Occipital lobe (tissue), 2 donors: ENCODE data around the gene DCDC1. TPM values are rescaled to one million over a fixed set of nuclear protein-coding genes. Genes with fewer than 3 reads are reported as not detected.
A peak's percentile ranks its signal among the peaks of the same experiment; 100 is the strongest.

Source experiments
- DNase-seq: peaks from one replicate; lab custom pipeline; 2025; lab: John Stamatoyannopoulos, UW
- total RNA-seq: library from RNA; depleted of rRNA; stranded (reverse); fragments of >200 nt; gene quantifications from one replicate; pipeline ENCODE4 v1.2.3, GENCODE V29; 2014

DCDC1 gene
- total RNA-seq, 1 donor from 2014 or later, result 1.2 TPM

DNA sequence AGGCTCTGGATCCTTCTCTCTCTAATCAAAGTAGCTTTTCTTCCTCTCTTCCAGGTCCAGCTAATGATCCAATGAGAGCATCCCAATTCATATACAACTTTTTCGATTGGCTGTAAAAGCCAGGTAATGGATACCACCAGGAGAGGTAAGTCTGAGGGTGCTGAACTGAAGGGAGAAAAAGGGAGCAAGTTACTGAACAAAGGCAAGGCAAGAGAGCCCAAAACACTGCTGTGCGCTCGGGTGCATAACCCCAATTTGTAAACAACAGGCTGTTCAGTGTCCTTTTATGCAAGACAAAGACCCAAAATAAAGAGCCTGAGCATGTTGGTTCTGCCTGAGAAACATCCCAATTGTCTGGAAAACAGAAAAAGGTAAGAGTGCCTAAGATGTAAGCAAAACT, 260.1 kb downstream of the DCDC1 start:
- DNase-seq, result no peak

DNA sequence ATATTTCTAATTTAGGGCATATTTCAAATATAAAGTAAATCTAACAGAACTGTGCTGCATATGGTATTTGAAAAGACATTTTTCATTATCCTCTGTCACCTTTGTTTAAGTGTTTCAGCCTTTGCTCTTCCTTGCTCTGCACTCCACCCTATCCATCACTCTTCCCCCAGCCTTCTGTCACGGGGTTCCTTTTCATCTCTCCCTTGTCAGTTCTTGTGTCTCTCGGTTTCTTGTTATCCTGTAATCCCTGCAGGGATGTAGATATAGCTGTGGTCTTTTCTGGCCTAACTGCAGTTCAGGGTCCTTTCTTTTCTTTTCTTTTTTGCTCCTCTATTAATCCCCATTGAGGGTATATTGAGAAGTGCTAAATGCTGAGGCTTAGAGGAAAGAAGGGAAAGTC, 261.9 kb downstream of the DCDC1 start:
- DNase-seq, result no peak

DNA sequence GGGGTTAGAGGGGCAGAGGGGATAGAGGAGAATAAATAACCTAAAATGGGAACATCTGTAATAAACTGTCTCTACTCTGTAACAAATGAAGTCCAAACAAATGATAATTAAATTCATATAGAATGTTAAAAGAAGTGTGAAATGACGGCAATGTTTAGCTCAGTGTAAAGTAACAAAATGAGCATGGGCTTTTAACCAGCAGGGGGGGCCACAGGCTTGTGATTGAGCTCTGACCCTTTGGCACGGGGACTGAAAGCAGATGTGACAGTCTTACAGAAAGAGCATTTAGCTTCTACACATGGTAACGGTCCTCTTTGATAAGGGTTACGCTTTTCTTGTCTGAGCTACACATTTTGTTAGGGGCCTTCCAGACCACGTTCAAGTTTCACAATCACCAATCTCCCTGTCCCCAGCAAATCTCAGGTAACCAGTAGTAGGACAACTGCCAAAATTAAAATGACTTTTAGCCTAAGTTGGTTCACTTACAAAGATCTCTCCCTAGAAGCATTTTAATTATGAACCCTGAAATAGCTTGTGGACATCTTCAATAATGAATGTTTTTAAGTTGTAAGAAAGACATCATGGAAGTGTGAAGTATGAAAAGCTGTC, 262.5 kb downstream of the DCDC1 start:
- peak; percentile 43 for DNase-seq

- DNase-seq, result no peak
These were observed 263.2 kb downstream of the DCDC1 start for GRCh38 chr11:31106326-31106725.

GRCh38 chr11:31102875-31103274, 266.7 kb downstream of the DCDC1 start:
- DNase-seq, result no peak

- no peak for DNase-seq
These were observed 267.2 kb downstream of the DCDC1 start for GRCh38 chr11:31102316-31102715.

DNA sequence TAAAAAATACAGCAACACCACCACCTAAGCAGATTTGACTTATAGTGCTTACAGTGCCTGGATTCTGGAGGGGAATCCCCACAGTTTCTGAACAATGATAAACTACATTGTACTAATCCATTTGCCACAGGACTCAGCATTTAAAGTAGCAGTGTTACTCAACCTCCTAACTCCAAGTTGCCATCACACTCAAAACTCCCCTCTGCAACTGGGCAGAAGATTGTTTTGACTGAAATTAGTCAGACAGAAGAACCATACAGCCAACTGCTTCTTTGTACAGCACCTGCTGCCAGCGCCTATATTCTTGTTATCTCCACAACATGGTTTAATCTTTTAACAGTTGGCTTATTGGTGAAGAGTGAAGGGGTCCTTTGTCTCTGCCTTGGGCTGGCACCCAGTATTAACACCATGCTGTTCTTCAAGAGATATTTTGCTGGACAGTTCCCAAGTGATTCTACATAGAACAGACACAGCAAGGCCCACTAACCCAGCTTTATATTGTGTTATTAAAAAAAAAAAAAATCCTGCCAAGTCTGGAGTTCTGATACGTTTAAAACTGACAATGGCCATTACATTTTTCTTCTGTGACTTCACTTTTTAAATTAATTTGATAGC, 273.2 kb downstream of the DCDC1 start:
- no peak for DNase-seq

DNA sequence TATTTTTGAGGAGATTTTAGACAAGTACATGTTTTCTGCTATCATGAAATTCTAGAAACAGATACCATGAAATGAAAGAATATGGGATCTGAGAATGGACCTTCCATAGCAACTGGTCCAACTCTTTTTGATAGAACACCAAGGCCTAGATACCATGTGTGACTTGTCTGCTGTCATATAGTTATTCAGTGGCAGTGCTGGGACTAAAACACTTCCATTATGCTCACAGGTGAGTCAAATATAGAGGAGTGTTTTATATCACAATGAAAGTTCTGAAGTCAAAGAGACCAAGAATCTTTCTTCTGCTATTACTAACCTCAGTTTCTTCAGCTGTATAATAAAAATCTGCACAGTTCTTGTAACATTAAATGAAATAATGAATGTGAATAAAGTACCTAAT, 276.9 kb downstream of the DCDC1 start:
- no peak for DNase-seq

GRCh38 chr11:31089117-31089516, 280.4 kb downstream of the DCDC1 start:
- no peak for DNase-seq

- no peak for DNase-seq
These were observed 299.9 kb downstream of the DCDC1 start for GRCh38 chr11:31069447-31070205.

DNA sequence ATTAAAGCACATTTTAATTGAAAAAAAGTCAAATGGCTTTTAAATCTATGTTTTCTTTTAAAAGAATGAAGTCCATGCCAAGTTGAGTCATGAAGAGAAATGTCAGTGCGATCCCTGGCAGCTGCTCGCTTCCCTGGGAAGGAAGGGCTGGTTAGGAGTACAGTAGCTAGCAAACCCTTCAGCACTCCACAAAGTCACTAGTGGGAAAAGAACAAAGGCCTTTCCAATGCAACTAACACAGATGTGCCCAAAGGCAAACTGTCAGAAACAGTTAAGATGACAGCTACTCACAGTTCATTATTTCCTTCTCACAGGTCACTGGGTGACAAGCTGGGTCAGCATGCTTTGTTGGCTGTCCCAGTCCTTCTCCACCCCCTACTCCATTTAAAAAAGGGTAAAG, 308.7 kb downstream of the DCDC1 start:
- no peak for DNase-seq

DNA sequence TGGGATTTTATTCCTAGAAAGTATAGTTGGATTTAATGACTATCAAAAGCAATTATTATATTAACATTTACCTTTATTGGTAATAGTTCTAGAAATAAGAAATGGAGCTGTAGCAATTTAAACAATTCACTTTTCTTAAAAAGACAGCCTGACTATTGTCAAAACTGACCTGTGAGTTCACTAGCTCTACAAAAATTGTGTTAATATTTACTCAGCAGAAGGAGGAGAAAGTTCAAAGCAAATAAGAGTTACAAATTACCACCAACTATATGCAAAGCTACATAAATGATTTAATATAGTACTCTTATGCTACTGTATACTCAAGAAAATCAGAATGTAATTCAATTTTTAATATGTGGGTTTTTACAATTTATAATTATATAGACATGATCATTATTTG, 310.0 kb downstream of the DCDC1 start:
- DNase-seq, result no peak

- no peak for DNase-seq
These were observed 319.3 kb downstream of the DCDC1 start for GRCh38 chr11:31050061-31050765.

DNA sequence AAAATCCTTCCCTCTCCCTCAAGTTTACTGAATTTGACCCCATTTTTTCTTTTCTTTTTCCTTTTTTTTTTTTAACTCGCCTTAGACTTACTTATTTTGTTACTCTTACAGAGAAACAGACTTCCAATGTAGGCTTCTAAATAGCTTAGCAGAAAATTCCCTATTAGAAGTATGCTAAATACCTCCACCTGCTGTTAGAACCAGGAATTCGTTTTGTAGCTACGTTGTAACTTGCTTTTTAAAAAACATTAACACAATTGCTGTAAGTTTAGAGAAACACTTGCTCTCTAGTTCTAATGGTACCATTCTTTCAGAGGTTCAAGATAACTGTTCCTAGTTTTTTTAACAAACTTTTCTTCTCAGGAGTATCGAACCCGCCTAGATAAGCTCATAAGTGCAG, 324.2 kb downstream of the DCDC1 start:
- no peak for DNase-seq

GRCh38 chr11:31030138-31030792, 339.3 kb downstream of the DCDC1 start:
- no peak for DNase-seq

GRCh38 chr11:31026315-31026714, 343.2 kb downstream of the DCDC1 start:
- DNase-seq, result no peak

GRCh38 chr11:31022080-31022479, 347.5 kb downstream of the DCDC1 start:
- no peak for DNase-seq

- DNase-seq, result no peak
These were observed 349.8 kb downstream of the DCDC1 start for GRCh38 chr11:31019786-31020185.

- DNase-seq, result no peak
These were observed 364.3 kb downstream of the DCDC1 start for GRCh38 chr11:31005202-31005601.

DNA sequence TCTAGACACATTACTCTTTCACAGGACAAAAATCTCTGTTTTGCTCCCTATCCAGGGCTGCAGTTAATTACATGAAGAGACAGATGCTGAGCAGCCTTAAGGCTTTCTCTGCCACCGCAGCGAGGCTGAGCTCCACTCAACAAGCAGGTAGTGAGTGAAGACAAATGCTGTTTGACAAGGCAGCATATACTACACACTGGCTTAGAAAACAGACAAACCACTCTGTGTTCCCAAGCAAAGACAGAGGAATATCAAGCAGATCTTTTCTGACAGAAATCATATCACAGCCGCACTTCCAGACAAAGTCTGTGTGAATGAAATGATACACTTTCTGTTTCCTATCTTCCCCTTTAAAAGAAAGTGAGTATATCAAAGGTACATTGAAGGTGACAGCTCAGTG, 368.1 kb downstream of the DCDC1 start:
- DNase-seq, result no peak

DNA sequence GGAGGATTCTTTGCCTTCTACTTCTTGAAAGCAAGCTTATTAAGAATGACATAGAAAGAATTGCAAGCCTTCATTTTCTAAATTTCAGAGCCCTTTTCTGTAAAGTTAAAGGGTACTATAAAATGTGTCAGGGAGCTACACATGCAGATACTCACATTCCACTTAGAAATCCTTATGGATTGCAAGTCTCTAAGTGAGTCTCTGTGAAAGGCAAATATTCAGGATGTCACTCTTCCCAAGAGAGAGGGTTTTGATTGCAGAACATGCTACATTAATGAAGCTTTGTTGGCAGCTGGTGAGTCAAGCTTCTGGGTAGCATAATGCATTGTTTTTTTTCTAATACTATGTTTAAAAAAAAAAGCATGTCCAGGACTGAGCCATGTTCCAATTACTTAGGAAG, 369.2 kb downstream of the DCDC1 start:
- no peak for DNase-seq

DNA sequence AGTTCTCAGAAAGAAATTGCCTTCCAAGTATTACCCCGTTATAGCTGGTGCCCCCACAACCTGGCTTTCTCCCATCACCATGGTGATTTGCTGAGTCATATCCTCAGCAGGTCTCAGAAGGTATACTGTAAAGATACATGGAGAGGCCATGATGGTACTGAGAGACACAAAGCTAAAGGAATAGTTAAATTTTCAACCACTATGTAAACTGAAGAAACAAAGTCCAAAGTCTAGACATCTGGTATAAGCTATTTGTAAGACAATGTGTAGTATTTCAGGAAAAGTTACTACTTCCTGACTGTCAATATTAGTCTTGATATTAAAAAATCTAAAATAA, 377.1 kb downstream of the DCDC1 start:
- DNase-seq, result no peak
